LNCAP (cell line): ENCODE measurements around the gene IMPA2.

Experiments
- CTCF ChIP-seq: fragments of 450-650 bp; IDR thresholded peaks from 2 replicates; pipeline ENCODE4 v1.5.1; 2017; ENCODE audit warnings: mild to moderate bottlenecking

The IMPA2 gene

DNA sequence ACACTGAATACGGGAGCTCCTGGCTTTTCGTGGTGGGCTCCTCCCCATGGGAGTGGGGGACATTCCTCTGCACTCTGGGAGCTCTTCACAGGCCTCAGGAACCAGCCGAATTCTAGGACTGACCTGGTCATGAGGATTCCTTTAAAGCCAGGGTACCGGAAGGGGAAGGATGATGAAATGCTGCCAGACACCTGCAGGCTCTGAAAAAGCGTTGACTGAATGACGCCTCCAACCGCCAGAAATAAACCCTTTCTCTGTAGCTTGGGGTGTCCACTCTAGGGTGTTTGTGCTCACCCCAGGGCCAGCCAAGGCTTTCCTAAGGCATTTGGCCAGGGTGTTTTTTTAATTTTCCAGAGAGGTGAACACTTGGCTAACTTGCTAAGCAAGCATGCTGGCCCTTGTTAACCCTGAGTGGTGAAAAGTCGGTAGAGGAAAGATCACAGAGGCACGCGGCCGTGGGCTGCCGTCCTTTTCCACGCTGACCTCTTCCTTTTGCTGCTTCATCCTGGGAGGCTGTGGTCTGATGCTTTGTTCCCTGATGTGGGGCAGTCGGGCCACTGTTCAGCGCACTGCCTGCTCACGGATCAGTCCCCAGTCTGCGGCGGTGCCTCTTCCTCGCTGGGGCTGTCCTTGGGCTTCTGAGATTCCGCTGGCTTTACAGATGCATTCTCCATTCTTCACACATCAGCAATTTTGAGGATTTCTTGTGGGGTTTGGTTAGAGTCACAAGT is 32.0 kb downstream of the IMPA2 start:
- TF ChIP-seq CTCF, result no peak

DNA sequence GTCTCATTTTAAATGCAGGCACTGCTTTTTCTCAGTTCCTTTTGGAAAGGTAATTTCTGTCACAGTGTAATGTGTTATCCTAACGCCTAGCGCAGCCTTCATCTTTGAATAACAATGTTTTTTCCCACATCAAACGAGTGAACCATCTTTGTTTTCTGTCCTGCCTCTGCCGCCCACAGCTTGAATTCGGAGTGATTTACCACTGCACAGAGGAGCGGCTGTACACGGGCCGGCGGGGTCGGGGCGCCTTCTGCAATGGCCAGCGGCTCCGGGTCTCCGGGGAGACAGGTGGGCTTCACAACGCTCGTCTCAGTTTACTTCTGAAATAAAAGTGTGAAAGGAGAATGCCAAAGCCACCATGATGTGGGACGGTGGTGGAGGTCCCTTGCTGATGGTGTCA is 32.8 kb downstream of the IMPA2 start:
- no peak for TF ChIP-seq CTCF

DNA sequence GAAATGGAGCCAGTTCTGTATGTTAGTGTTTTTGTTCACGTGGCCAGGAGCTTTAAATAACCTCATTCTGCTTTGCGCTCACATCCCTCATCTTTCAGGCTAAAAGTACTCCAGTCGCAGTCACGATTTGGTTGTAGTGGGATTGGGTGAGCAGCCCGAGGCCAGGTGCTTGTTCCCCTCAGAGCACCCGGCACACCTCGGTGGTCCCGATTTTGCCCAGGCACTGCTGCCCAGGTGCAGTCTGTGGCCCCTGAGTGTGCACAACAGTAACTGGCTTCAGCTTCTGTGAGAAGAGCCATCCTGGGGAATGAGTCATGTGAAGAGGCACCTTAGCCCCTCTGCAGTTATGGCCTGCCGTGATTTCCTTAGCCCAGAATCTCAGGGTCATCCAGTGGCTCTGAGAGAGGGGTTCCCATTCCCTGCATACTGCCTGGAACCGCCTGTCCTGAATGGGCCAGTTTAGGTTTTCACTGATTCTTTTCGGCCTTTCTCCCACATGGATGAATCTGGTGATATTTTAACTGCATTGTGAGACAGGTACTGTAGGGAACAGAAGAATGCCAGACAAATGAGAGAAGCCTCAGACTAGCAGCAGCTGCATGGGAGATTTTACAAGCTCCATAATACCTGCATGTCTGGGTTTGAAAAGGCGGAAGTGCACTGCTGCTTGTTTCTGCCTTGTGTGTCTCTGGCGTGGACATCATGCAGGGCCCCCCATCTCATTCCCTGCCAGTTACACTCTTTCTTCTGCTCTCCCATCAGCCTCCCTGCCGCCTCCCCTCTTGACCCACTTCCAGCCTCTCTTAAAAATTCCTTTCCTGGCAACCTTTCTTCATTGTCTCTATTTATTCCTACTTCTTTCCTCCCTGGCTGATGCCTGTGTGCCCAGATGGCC is 33.5 kb downstream of the IMPA2 start:
- no peak for TF ChIP-seq CTCF

GRCh38 chr18:12015416-12016062 is 34.2 kb downstream of the IMPA2 start:
- no peak for TF ChIP-seq CTCF

DNA sequence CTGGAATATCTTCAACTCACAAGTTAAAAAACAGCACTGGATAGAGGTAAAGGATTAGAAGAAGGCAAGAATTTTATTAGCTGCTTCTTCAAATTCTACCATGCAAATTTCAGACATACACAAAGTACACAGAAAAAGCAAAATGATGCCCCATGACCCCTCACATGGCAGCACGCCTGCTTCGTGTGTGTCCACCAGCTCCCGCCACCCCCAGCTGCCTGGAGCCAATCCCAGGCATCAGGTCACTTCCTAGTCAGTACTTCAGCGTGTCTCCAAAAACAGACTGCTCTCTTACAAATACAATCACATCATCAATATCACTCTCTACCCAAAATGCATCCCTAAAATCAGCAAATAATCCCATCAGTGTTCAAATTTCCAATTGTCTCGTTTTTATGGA is 35.8 kb downstream of the IMPA2 start:
- TF ChIP-seq CTCF, result no peak

DNA sequence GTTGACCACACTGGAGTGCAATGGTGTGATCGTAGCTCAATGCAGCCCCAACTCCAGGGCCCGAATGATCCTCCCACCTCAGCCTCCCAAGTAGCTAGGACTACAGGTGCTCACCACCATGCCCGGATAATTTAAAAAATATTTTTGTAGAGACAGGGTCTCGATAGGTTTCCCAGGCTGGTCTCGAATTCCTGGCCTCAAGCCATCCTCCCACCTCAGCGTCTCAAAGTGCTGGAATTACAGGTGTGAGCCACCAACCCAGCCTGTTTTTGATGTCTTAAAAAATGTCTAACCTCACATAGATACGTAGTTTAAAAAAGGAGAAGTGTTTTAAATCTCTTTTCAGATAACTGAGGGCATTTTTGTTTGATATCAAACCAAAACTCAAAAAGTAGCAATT is 37.6 kb downstream of the IMPA2 start:
- TF ChIP-seq CTCF, result no peak

DNA sequence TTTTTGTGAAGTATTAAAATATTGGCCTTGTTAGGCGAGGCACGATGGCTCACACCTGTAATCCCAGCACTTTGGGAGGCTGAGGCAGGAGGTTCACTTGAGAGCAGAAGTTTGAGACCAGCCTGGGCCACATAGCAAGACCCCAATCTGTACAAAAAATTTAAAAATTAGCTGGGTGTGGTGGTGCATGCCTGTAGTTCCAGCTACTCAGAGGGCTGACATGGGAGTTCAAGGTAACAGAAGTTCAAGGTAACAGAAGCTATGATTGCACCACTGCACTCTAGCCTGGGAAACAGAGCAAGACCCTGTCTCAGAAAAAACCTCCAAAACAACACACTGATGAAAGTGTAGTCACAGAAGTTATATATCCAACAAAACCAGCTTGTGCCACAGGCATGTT is 39.8 kb downstream of the IMPA2 start:
- no peak for TF ChIP-seq CTCF
